ENCODE data around the gene KLF5.

The KLF5 gene

GRCh38 chr13:73054712-73055111 is 4.1 kb upstream of the KLF5 start:
- no peak for TF ChIP-seq CTCF (IDR thresholded peaks at IDR 0.05; ENCODE audit: borderline replicate concordance, insufficient read depth, low read depth, low read length)
- no peak overlapping the region for H3K4me3 ChIP-seq (ENCODE audit: low read depth, low read length)

GRCh38 chr13:73055813-73056564 is 2.8 kb upstream of the KLF5 start:
- no peak overlapping the region for H3K4me3 ChIP-seq (ENCODE audit: low read depth, low read length)
- no peak for TF ChIP-seq CTCF (IDR thresholded peaks at IDR 0.05; ENCODE audit: borderline replicate concordance, insufficient read depth, low read depth, low read length)

DNA sequence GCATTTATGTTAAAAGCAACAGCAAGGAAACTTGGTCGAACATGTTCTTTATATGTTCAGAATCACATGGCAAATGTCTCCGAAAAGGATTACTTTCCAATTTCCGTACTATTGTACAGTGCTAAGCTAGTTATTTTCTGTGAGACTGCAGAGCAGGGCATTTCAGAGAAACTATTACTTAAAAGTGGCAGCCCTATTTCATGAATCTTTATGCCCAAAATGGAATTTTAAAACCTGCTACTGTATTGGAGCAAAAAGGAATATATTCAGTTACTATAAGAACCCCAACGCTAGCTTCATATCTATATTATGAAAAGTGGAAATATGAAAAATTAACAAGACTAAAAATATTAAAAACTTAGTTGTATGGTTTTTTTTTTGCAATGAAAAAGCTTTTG is 2.2 kb upstream of the KLF5 start:
- H3K4me3 ChIP-seq (ENCODE audit: low read depth, low read length), result no peak overlapping the region
- TF ChIP-seq CTCF (IDR thresholded peaks at IDR 0.05; ENCODE audit: borderline replicate concordance, insufficient read depth, low read depth, low read length), result no peak

DNA sequence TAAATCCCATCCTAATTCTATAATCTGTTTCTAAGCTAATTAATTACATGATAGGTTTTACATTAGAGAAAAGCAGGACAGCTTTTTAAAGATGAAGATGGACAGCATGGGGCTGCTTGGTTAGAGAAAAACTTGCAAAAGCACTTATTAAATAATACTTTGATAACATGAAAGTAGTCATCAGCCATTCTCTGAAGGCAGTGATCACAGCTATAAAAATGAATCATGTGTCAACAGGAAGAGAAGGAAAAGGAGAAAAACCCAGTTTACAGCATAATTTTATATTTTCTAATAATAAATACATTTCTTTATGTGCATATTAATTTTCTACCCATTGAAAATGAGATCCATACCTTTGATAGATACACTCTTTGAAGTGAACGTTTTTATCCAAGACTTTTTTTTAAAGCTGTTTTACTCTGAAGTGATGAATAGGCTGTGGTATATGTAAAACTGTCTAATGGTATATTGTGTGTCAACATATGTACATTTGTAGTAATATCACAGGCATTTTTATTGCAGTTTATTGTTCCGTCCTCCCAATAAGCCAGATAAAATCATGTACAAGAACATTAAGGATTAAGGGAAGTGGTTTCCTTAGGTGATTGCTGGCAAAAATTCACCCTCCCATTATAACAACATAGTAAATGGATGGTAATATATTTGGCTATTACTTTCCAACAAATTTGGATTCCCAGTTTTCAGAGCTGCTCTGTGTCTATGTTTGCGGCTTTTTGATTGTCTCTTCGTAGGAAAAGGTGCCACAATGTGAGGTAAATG is 1.3 kb upstream of the KLF5 start:
- H3K4me3 ChIP-seq (ENCODE audit: low read depth, low read length), result no peak overlapping the region
- no peak for TF ChIP-seq CTCF (IDR thresholded peaks at IDR 0.05; ENCODE audit: borderline replicate concordance, insufficient read depth, low read depth, low read length)

DNA sequence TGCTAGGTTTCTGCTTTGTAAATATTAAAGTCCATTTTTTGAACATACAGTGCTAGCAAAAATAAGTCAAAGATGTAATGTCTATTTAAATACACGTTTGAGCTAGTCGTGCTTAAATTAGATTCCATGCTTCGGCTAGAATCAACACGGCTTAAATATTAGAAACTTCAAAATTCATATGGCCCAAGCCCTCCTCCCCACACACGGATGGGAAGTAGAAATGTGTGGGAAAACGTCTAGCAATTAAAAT is 816 bp upstream of the KLF5 start:
- no peak for TF ChIP-seq CTCF (IDR thresholded peaks at IDR 0.05; ENCODE audit: borderline replicate concordance, insufficient read depth, low read depth, low read length)
- no peak overlapping the region for H3K4me3 ChIP-seq (ENCODE audit: low read depth, low read length)

- peak overlapping the region; percentile 33 for H3K4me3 ChIP-seq (ENCODE audit: low read depth, low read length)
- TF ChIP-seq CTCF (IDR thresholded peaks at IDR 0.05; ENCODE audit: borderline replicate concordance, insufficient read depth, low read depth, low read length), result no peak
Observed at GRCh38 chr13:73058432-73058735, 421 bp upstream of the KLF5 start.

All from GM12875 (cell line).